ENCODE measurements around the gene ACOD1. TPM values are rescaled to one million over a fixed set of nuclear protein-coding genes. Genes with fewer than 3 reads are reported as not detected.
"Not testable (repeated sequence)": the region's sequence is repeated elsewhere in the genome, so short reads cannot be mapped to it uniquely, and the experiment has no call there.

The ACOD1 gene
- total RNA-seq, 1 experiment from 2014 or later = not detected

GRCh38 chr13:76955193-76955592, 6.9 kb downstream of the ACOD1 start:
- no peak overlapping the region for H2AFZ ChIP-seq
- H3K79me2 ChIP-seq (ENCODE audit: low read depth) = no peaks in the 10 kb centered on the region
- H3F3A ChIP-seq (ENCODE audit: insufficient read depth, low read depth) = no peaks in the 10 kb centered on the region
- TF ChIP-seq EZH2 (IDR thresholded peaks at IDR 0.05; ENCODE audit: low read depth) = no peak
- TF ChIP-seq, protein P1, sequence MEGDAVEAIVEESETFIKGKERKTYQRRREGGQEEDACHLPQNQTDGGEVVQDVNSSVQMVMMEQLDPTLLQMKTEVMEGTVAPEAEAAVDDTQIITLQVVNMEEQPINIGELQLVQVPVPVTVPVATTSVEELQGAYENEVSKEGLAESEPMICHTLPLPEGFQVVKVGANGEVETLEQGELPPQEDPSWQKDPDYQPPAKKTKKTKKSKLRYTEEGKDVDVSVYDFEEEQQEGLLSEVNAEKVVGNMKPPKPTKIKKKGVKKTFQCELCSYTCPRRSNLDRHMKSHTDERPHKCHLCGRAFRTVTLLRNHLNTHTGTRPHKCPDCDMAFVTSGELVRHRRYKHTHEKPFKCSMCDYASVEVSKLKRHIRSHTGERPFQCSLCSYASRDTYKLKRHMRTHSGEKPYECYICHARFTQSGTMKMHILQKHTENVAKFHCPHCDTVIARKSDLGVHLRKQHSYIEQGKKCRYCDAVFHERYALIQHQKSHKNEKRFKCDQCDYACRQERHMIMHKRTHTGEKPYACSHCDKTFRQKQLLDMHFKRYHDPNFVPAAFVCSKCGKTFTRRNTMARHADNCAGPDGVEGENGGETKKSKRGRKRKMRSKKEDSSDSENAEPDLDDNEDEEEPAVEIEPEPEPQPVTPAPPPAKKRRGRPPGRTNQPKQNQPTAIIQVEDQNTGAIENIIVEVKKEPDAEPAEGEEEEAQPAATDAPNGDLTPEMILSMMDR (conservative IDR thresholded peaks at IDR 0.05) = no peak
- no peaks in the 10 kb centered on the region for H3K27me3 ChIP-seq (ENCODE audit: insufficient read depth, low read depth)
- no TSS peak for BruUV-seq (replicated peaks)
- no peak overlapping the region for H3K27ac ChIP-seq
- no peaks in the 10 kb centered on the region; the same call in 1 of the 2 replicates for H3K9me3 ChIP-seq (ENCODE audit: insufficient read depth, low read depth)
- H3K4me1 ChIP-seq (replicated peaks; ENCODE audit: insufficient read depth) = no peaks in the 10 kb centered on the region
- no peaks in the 10 kb centered on the region for H3K9me2 ChIP-seq (ENCODE audit: insufficient read depth)
- ChIA-PET POLR2A (ENCODE audit: unreplicated experiment) (no interaction called here), CTCF (no interaction called here)
- H3K36me3 ChIP-seq (ENCODE audit: low read depth) = no peaks in the 10 kb centered on the region
- intact Hi-C loops (cut with micrococcal nuclease; ENCODE audit: unreplicated experiment) = no loop called here
- no peak for DNase-seq
- no peak overlapping the region for H3K4me3 ChIP-seq
- no peak overlapping the region for H3K4me2 ChIP-seq
- no peaks in the 10 kb centered on the region for H4K20me1 ChIP-seq (ENCODE audit: insufficient read depth)

- CTCF ChIA-PET = no interaction called here
- Histone ChIP-seq H3K4me3 (no peak overlapping the region), H3K9me3 (ENCODE audit: insufficient read depth, low read depth) (no peaks in the 10 kb centered on the region; the same call in 1 of the 2 replicates), H3K4me2 (no peak overlapping the region), H3K36me3 (ENCODE audit: low read depth) (no peaks in the 10 kb centered on the region), H3K79me2 (ENCODE audit: low read depth) (no peaks in the 10 kb centered on the region), H3K4me1 (replicated peaks; ENCODE audit: insufficient read depth) (no peaks in the 10 kb centered on the region), H3F3A (ENCODE audit: insufficient read depth, low read depth) (no peaks in the 10 kb centered on the region), H3K9me2 (ENCODE audit: insufficient read depth) (no peaks in the 10 kb centered on the region), H3K27me3 (ENCODE audit: insufficient read depth, low read depth) (no peaks in the 10 kb centered on the region), H3K27ac (no peak overlapping the region), H4K20me1 (ENCODE audit: insufficient read depth) (no peaks in the 10 kb centered on the region), H2AFZ (no peak overlapping the region)
- no peak for DNase-seq
- TF ChIP-seq EZH2 (IDR thresholded peaks at IDR 0.05; ENCODE audit: low read depth) = no peak
- TF ChIP-seq, protein P1 (conservative IDR thresholded peaks at IDR 0.05) = no peak
- no TSS peak for BruUV-seq (replicated peaks)
- POLR2A ChIA-PET (ENCODE audit: unreplicated experiment) = no interaction called here
- intact Hi-C loops (cut with micrococcal nuclease; ENCODE audit: unreplicated experiment) = no loop called here
Observed at GRCh38 chr13:76955661-76956060, 7.3 kb downstream of the ACOD1 start.

DNA sequence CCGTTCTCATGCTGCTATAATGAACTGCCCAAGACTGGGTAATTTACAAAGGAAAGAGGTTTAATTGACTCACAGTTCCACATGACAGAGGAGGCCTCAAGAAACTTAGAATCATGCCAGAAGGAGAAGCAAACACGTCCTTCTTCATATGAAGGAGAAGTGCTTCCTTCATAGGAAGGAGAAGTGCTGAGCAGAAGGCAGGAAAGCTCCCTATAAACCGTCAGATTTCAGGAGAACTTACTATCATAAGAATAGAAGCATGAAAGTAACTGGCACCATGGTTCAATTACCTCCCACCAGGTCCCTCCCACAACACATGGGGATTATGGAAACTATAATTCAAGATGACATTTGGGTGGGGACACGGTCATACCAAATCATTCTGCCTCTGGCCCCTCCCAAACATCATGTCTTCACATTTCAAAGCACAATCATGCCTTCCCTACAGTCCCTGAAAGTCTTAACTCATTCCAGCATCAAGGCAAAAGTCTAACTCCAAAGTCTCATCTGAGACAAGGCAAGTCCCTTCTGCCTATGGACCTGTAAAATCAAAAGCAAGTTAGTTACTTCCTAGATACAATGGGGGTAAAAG, 10.6 kb downstream of the ACOD1 start:
- no peaks in the 10 kb centered on the region for H3K79me2 ChIP-seq (ENCODE audit: low read depth)
- no peaks in the 10 kb centered on the region; the same call in 1 of the 2 replicates for H3K9me3 ChIP-seq (ENCODE audit: insufficient read depth, low read depth)
- H3K9me2 ChIP-seq (ENCODE audit: insufficient read depth) = no peaks in the 10 kb centered on the region
- intact Hi-C loops (cut with micrococcal nuclease; ENCODE audit: unreplicated experiment) = no loop called here
- DNase-seq = no peak
- POLR2A ChIA-PET (ENCODE audit: unreplicated experiment) = no interaction called here
- no peak overlapping the region for H3K27ac ChIP-seq
- CTCF ChIA-PET = no interaction called here
- no peaks in the 10 kb centered on the region for H3F3A ChIP-seq (ENCODE audit: insufficient read depth, low read depth)
- H2AFZ ChIP-seq = no peak overlapping the region
- no peak overlapping the region for H3K4me2 ChIP-seq
- H3K27me3 ChIP-seq (ENCODE audit: insufficient read depth, low read depth) = no peaks in the 10 kb centered on the region
- H4K20me1 ChIP-seq (ENCODE audit: insufficient read depth) = no peaks in the 10 kb centered on the region
- H3K36me3 ChIP-seq (ENCODE audit: low read depth) = no peaks in the 10 kb centered on the region
- TF ChIP-seq, protein P1 (conservative IDR thresholded peaks at IDR 0.05) = no peak
- no peak for TF ChIP-seq EZH2 (IDR thresholded peaks at IDR 0.05; ENCODE audit: low read depth)
- no peak overlapping the region for H3K4me3 ChIP-seq
- no peaks in the 10 kb centered on the region for H3K4me1 ChIP-seq (replicated peaks; ENCODE audit: insufficient read depth)
- BruUV-seq (replicated peaks) = no TSS peak

- POLR2A ChIA-PET (ENCODE audit: unreplicated experiment); H3K36me3 ChIP-seq (ENCODE audit: low read depth); H3F3A ChIP-seq (ENCODE audit: insufficient read depth, low read depth); H3K4me2 ChIP-seq; H3K9me3 ChIP-seq (ENCODE audit: insufficient read depth, low read depth); intact Hi-C loops (cut with micrococcal nuclease; ENCODE audit: unreplicated experiment); H3K4me3 ChIP-seq; H2AFZ ChIP-seq; H3K9me2 ChIP-seq (ENCODE audit: insufficient read depth); BruUV-seq (replicated peaks); DNase-seq; H3K27me3 ChIP-seq (ENCODE audit: insufficient read depth, low read depth); H3K4me1 ChIP-seq (replicated peaks; ENCODE audit: insufficient read depth); CTCF ChIA-PET; H3K27ac ChIP-seq; H4K20me1 ChIP-seq (ENCODE audit: insufficient read depth); H3K79me2 ChIP-seq (ENCODE audit: low read depth): not testable (repeated sequence)
Observed at GRCh38 chr13:76959734-76960133, 11.4 kb downstream of the ACOD1 start.

All from PC-9 (cell line).